AG08395 (cell line): ENCODE results near the gene PJA2.
"Not testable (repeated sequence)": the region's sequence is repeated elsewhere in the genome, so short reads cannot be mapped to it uniquely, and the experiment has no call there.

Source experiments
- DNase-seq: peaks from one replicate; pipeline ENCODE4 v3.0.0; 2012; ENCODE audit warnings: mixed read lengths, low spot score

Gene PJA2

GRCh38 chr5:109409844-109410388, at the start of gene PJA2:
Gene PJA2, minus strand, starts transcription at chr5:109409974. Its CDS starts 26,541 bp downstream, at chr5:109383433.
- peak; percentile 98 for DNase-seq

DNA sequence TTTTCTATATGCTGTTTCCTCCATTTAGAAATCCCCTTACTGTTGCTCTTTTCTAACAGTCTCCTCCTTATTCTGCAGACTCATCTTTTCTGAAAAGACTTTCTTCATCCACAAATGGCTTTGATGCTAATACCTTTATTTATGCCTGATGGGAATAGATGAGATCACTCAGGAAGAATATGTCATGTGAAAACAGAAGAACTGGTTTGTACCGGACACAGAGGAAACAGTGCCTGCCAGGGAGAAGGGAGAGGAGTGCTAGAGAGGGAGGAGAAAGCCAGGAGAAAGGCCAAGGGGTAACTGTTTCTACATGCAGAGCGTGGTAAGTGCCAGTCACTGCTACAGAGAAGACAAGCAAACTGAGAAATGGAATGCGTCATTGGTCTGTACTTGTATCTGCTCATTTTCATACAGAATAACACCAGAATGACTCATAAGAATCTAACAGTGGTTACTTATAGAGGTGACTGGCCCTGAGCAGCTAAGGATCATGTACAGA, 45.9 kb upstream of the PJA2 start:
- DNase-seq: peak; percentile 86

- DNase-seq: peak; percentile 22
These were observed 45.1 kb upstream of the PJA2 start for GRCh38 chr5:109454731-109455505.

GRCh38 chr5:109453251-109453650, 43.5 kb upstream of the PJA2 start:
- no peak for DNase-seq

- DNase-seq: no peak
These were observed 42.9 kb upstream of the PJA2 start for GRCh38 chr5:109452661-109453060.

GRCh38 chr5:109451146-109451545, 41.4 kb upstream of the PJA2 start:
- no peak for DNase-seq

DNA sequence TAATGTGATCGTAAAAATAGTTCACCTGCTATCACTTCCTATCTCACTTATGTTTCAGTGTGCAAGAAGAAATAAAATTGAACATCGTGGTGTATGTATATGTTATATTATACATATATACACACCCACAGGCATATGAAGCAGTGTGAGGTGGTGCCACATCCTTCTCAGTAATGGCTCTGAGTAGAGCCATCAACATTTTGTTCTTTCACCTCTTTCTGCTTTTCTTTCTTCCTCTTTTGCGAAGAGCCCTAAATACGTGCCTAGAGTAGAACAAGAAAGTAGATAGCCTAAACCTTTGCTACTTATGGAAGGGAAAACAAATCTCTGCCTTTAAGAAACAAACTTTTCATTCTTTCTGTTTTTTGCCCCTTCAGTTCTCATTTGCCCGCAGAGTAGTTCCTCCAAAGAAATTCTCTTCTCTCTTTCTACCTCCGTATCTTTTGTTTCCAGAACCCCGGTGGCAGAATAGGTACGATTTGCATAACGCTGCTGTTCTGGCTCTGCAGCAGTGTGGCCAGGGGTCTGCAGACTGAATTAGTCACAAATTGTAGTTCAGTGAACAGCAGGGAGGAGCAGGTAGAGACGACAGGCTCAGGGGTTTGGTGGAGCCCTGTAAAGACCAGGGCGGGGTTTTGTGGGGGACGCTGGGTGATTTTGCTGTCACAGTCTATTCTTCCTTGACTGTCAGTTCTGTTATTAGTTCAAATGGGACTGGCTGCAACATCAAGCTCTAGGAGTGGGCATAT, 40.5 kb upstream of the PJA2 start:
- no peak for DNase-seq

- DNase-seq: no peak
These were observed 39.1 kb upstream of the PJA2 start for GRCh38 chr5:109448838-109449237.

DNA sequence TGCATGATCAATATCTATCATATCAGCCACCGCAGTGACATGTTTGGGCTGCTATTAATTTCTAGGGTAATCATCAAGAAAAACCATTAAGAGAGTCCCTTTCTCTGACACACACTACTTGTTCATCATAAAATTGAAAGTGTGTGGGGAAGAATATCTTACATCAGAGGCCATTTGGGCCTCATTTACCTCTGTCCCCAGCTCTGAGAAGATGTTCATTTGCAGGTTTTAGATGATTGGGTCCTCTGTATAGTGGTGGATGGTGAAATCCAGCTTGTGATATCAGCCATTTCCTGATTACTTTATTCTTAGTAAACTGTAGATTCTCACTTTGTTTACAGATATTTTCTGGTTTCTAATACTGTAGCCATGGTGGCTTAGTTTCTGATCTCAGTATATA, 29.8 kb upstream of the PJA2 start:
- DNase-seq: no peak

DNA sequence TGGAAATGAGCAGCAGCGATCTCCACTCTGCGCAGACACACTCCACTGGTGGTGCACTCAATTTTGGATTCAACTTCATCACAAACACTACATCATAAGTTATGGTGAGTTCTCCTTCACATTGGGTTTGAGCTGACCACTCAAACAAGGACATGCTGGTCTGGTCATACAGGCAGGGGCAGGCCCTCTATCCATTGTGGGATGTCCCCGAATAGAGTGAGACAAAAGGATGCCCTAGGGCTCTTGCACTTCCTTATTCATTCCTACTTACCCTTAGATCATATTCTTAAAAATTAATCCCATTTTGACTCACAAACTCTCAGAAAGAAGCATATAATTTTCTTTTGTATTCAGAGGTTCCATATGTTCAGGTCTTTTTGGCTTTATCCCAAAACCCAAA, 16.3 kb upstream of the PJA2 start:
- no peak for DNase-seq

- not testable (repeated sequence) for DNase-seq
These were observed 15.7 kb upstream of the PJA2 start for GRCh38 chr5:109425521-109425920.

- DNase-seq: no peak
These were observed 12.2 kb upstream of the PJA2 start for GRCh38 chr5:109421956-109422355.

DNA sequence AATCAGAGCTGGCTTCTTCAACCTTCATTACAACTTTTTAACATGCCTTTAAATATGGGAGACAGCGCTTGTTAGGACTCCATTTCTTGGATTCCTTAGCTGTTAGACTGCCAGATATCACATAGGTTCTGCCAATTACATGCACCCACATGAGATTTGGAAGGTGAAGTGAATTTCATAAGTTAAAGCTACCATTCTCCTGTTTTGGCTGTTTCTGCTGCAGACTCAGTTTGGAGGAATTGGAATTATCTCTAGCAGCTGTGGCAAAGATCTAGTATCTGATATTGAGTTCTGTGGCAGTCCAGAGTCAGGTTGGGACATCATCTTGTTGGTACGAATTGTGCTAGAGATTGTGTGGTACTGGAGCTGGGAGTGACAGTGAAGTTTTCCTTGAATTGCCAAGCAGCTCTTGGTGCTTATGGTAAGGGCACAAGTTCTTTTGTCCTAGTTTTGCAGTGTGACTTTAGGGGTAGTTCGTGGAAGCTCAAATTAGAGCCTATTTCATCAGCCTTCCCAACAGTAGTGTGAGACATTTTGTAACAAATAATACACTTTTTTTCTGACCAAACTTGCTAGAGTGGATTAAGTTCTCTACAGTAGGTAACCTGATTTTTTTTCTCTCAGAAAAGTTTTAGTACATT, 9.1 kb upstream of the PJA2 start:
- DNase-seq: no peak

- DNase-seq: no peak
These were observed 7.1 kb upstream of the PJA2 start for GRCh38 chr5:109416882-109417281.

DNA sequence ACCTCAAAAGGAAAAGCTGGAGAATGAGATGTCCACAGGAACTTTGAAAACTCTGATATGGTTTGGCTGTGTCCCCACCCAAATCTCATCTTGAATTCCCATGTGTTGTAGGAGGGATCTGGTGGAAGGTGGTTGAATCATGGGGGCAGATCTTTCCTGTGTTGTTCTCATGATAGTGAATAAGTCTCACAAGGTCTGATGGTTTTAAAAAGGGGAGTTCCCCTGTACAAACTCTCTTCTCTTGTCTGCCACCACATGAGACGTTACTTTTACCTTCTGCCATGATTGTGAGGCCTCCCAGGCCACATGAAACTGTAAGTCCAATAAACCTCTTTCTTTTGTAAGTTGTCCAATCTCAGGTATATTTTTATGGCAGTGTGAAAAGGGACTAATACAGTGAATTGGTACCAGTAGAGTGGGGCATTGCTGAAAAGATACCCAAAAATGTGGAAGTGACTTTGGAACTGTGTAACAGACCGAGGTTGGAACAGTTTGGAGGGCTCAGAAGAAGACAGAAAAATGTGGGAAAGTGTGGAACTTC, 4.2 kb upstream of the PJA2 start:
- not testable (repeated sequence) for DNase-seq

DNA sequence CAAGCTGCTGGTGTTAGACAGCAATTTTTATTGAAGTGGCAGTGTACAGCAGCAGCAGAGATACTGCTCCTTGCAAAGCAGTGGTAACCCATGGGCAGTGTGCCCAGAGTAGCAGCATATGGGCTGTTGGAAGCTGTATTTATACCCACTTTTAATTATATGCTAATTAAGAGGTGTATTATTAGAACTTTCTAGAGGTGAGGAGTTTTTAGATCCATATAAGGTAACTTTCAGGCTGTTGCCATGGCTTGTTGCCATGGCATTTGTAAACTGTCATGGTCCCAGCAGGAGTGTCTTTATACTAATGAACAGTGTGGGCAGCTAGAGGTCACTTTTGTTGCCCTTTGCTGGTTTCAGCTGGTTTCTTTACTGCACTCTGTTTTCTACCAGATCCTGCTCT, 3.7 kb upstream of the PJA2 start:
- DNase-seq: no peak

GRCh38 chr5:109412981-109413402, 3.2 kb upstream of the PJA2 start:
- DNase-seq: no peak

DNA sequence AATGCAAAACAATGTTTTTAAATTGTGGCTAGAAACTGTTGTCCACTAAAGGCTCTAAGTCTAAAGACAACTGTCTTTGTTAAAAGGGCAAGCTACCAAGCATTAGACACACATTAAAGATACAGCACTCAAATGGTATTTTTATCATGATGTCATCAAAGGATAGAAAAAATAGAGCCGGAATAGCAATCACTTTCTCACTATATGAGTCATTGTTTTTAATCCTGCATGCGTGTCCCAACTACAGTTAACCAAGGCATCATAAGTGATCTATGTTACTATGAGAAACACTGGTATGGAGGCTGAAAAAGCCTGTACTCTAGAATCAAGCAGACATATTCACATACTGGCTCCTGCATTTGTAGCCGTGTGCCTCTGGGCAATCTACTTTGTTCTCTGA, 1.9 kb upstream of the PJA2 start:
- DNase-seq: peak; percentile 74

DNA sequence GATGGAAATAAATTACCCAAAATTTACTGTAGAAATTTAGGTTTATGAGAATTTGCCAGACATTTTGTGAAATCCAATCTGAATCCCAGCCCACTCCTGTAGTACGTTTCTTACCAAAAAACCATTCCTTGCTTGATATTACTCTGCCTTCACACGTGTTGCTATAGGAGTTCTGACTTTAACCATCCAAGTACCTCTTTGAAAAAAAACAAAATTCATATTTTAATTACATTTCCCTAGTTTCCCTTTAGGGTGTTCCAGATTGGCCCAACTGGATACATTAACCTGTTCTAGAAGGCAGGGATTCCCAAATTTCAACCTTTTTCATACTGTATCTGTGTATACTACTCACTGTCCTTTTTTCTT, 1.4 kb upstream of the PJA2 start:
- DNase-seq: no peak

DNA sequence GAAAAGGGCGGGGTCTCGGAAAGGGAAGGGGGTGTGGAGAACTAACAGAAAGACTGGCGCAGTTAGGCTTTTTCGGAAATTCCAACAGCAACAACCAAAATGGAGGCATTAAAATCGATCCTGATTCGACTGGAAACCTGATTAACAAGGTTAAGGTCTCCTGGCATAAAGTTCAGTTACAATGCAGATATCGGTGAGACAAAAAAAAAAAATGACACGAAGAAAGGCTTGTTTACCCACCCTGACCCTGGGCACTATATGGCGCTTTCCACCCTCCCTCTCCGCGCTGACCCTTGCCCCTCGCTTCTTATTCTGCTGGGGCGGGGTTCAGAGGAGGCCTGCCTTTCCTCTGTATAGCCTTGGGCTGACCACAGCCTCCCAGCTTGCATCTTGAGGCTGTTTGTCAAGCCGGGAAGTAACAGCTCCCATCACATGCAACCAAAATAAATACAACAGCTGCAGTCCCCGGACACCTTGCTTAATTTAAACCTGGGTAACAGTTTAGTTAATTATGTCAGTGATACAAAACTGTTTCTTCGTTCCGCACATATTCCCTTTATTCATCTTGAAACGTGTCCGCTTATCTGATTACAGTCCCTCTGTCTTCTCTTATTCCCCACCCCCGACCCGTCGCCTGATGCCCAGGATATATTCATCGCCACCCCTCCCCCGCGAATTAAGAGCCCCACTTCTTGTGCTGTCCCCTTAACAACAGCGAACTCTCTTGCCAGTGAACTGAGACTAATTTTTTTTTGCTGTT, 795 bp upstream of the PJA2 start:
- peak; percentile 48 for DNase-seq
